Panc1 (cell line): ENCODE data around the gene LCE1F. TPM values are rescaled to one million over a fixed set of nuclear protein-coding genes. Genes with fewer than 3 reads are reported as not detected.

Experiments
- ATAC-seq: fragments of 200-7000 bp; cut with Tn5 transposase; 2 replicates; pipeline ENCODE4 v1.9.1; 2020; ENCODE audit warnings: mild to moderate bottlenecking, moderate library complexity
- BruUV-seq: library from RNA; stranded (reverse); fragments of 400-500 nt; replicated peaks from 2 replicates; lab custom pipeline; 2021; lab: Mats Ljungman, UMichigan
- CTCF ChIA-PET: fragments of 300-600 bp; sonication (Branson Sonifier 250); formaldehyde crosslinking; loops from one replicate; lab custom pipeline; 2022; ENCODE audit warnings: antibody characterized with exemption; lab: Charles Lee
- POLR2A ChIA-PET: fragments of 300-600 bp; sonication (Branson Sonifier 250); formaldehyde crosslinking; loops from one replicate; lab custom pipeline; 2022; ENCODE audit warnings: antibody characterized with exemption; lab: Charles Lee
- DNase-seq: peaks from one replicate; pipeline ENCODE4 v3.0.0-alpha.2; 2010; ENCODE audit warnings: low read depth, low spot score
- H3K27ac ChIP-seq: 2 replicates; pipeline ENCODE4 v1.5.1; 2011; ENCODE audit warnings: mild to moderate bottlenecking, low read length, inconsistent platforms
- H3K27me3 ChIP-seq: fragments of 200-500 bp; sonication (Bioruptor generic); 2 replicates; pipeline ENCODE4 v1.6.0; 2014; ENCODE audit warnings: low read length, inconsistent platforms; ENCODE audit not compliant: control insufficient read depth, insufficient read depth
- H3K36me3 ChIP-seq: fragments of 200-500 bp; sonication (Bioruptor generic); 2 replicates; pipeline ENCODE4 v1.5.1; 2014; ENCODE audit warnings: inconsistent platforms, mild to moderate bottlenecking, low read length, moderate library complexity; ENCODE audit not compliant: control insufficient read depth, insufficient read depth
- H3K4me1 ChIP-seq: 2 replicates; pipeline ENCODE4 v1.5.1; 2011; ENCODE audit warnings: inconsistent platforms, mild to moderate bottlenecking, low read length, moderate library complexity; ENCODE audit not compliant: control insufficient read depth, insufficient read depth
- H3K4me3 ChIP-seq, 2 experiments: 2 replicates each; pipeline ENCODE4 v1.5.1; 2011 to 2012; ENCODE audit warnings: low read depth in 2 of 2, low read length in 2 of 2, mild to moderate bottlenecking in 2 of 2, inconsistent platforms in 1 of 2, moderate library complexity in 1 of 2
- H3K9me3 ChIP-seq: fragments of 200-500 bp; sonication (Bioruptor generic); 2 replicates; pipeline ENCODE4 v1.5.1; 2014; ENCODE audit warnings: low read depth, mild to moderate bottlenecking, inconsistent platforms, low read length, moderate library complexity; ENCODE audit not compliant: control insufficient read depth, insufficient read depth
- POLR2AphosphoS5 ChIP-seq: IDR thresholded peaks from 2 replicates; pipeline ENCODE4 v1.6.1; 2012; ENCODE audit warnings: mild to moderate bottlenecking, low read depth, low read length, moderate library complexity
- SIN3A ChIP-seq: IDR thresholded peaks from 2 replicates; pipeline ENCODE4 v1.6.1; 2012; ENCODE audit warnings: low read depth, mild to moderate bottlenecking, low read length, moderate library complexity, borderline replicate concordance; ENCODE audit not compliant: insufficient read depth
- TCF7L2 ChIP-seq: IDR thresholded peaks from 2 replicates; pipeline ENCODE4 v1.6.1; 2011; ENCODE audit warnings: mild to moderate bottlenecking, low read depth, low read length, inconsistent platforms
- in situ Hi-C: cut with HindIII; loops from 2 replicates; pipeline ENCODE4 v1.10.0; 2016; ENCODE audit warnings: low sequenced_read_pairs, low pct_unique_long_range_greater_than_20kb
- intact Hi-C: fragments of 100-400 bp; cut with micrococcal nuclease; formaldehyde crosslinking; loops from one replicate; pipeline ENCODE4 v1.10.0; 2022; ENCODE audit not compliant: unreplicated experiment
- total RNA-seq: library from RNA; stranded (reverse); gene quantifications from one replicate; pipeline ENCODE4 v1.2.1, GENCODE V29; 2021; ENCODE audit not compliant: unreplicated experiment
- TF ChIP-seq, protein P1 (sequence below), 2 experiments: IDR thresholded peaks; 2 replicates each; pipeline ENCODE4 v1.6.1; 2011 to 2012; ENCODE audit warnings: low read depth in 2 of 2, control low read depth in 1 of 2, low read length in 1 of 2, mild to moderate bottlenecking in 1 of 2, moderate library complexity in 1 of 2; ENCODE audit not compliant: insufficient read depth in 1 of 2
- TF ChIP-seq, protein P2 (sequence below): fragments of 450-650 bp; IDR thresholded peaks from 2 replicates; pipeline ENCODE4 v1.5.1; 2017; ENCODE audit warnings: mild to moderate bottlenecking

The LCE1F gene
- total RNA-seq, 1 experiment from 2014 or later, result not detected

DNA sequence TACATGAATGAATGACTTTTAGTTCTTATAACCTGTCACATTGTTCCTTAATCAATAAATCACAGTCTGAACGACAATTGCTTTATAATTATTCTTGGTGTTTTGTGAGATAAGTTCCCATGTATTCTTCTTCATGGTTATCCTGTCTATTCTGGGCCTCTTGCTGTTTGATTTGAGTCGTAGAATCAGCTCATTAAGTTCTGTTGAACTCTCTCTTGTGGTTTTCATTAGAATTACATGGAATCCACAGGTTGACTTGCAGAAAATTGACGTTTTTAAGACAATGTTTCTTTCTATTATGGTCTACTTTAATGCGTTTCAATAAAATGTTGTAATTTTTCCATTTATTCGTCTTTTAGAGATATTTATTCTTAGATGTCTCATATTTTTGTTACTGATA lies 48.4 kb downstream of the LCE1F start:
- POLR2A ChIA-PET, result no interaction called here
- Histone ChIP-seq H3K4me3 (no peak overlapping the region), H3K27ac (no peak overlapping the region), H3K36me3 (no peaks in the 10 kb centered on the region), H3K9me3 (no peaks in the 10 kb centered on the region), H3K4me1 (no peaks in the 10 kb centered on the region), H3K27me3 (peaks cover 7% of the 10 kb centered on the region)
- CTCF ChIA-PET, result no interaction called here
- BruUV-seq, result no TSS peak
- no peak for TF ChIP-seq TCF7L2
- no peak for TF ChIP-seq POLR2AphosphoS5
- TF ChIP-seq, protein P1, sequence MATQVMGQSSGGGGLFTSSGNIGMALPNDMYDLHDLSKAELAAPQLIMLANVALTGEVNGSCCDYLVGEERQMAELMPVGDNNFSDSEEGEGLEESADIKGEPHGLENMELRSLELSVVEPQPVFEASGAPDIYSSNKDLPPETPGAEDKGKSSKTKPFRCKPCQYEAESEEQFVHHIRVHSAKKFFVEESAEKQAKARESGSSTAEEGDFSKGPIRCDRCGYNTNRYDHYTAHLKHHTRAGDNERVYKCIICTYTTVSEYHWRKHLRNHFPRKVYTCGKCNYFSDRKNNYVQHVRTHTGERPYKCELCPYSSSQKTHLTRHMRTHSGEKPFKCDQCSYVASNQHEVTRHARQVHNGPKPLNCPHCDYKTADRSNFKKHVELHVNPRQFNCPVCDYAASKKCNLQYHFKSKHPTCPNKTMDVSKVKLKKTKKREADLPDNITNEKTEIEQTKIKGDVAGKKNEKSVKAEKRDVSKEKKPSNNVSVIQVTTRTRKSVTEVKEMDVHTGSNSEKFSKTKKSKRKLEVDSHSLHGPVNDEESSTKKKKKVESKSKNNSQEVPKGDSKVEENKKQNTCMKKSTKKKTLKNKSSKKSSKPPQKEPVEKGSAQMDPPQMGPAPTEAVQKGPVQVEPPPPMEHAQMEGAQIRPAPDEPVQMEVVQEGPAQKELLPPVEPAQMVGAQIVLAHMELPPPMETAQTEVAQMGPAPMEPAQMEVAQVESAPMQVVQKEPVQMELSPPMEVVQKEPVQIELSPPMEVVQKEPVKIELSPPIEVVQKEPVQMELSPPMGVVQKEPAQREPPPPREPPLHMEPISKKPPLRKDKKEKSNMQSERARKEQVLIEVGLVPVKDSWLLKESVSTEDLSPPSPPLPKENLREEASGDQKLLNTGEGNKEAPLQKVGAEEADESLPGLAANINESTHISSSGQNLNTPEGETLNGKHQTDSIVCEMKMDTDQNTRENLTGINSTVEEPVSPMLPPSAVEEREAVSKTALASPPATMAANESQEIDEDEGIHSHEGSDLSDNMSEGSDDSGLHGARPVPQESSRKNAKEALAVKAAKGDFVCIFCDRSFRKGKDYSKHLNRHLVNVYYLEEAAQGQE (IDR thresholded peaks at IDR 0.05; ENCODE audit: insufficient read depth in 1 of 2, low read depth in 2 of 2, low read length in 1 of 2), result no peak
- TF ChIP-seq, protein P2, sequence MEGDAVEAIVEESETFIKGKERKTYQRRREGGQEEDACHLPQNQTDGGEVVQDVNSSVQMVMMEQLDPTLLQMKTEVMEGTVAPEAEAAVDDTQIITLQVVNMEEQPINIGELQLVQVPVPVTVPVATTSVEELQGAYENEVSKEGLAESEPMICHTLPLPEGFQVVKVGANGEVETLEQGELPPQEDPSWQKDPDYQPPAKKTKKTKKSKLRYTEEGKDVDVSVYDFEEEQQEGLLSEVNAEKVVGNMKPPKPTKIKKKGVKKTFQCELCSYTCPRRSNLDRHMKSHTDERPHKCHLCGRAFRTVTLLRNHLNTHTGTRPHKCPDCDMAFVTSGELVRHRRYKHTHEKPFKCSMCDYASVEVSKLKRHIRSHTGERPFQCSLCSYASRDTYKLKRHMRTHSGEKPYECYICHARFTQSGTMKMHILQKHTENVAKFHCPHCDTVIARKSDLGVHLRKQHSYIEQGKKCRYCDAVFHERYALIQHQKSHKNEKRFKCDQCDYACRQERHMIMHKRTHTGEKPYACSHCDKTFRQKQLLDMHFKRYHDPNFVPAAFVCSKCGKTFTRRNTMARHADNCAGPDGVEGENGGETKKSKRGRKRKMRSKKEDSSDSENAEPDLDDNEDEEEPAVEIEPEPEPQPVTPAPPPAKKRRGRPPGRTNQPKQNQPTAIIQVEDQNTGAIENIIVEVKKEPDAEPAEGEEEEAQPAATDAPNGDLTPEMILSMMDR, result no peak
- TF ChIP-seq SIN3A, result no peak
- ATAC-seq, result no peak
- DNase-seq, result no peak
- in situ Hi-C loops (no loop called here), intact Hi-C loops (no loop called here)

DNA sequence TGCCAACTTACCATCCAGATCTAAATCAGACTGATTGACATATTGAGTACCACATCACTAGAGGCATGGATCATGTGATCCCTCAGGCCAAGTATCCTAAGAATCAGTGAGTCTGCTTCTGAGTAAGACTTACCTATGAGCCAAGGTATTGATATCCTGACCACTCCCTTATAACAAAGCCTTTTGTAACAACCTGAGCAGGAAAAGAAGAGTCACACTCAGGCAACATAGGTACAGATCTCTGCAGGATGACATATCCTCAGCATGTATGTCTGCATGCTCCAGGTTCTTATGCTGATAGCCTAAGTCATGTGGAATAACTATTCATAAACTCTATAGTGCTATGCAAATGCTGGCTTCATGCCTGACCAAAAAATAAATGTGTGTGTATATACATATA lies 50.0 kb downstream of the LCE1F start:
- POLR2A ChIA-PET, result no interaction called here
- Histone ChIP-seq H3K27ac (no peak overlapping the region), H3K4me1 (no peaks in the 10 kb centered on the region), H3K36me3 (no peaks in the 10 kb centered on the region), H3K27me3 (peaks cover 14% of the 10 kb centered on the region), H3K9me3 (no peaks in the 10 kb centered on the region), H3K4me3 (no peak overlapping the region)
- BruUV-seq, result no TSS peak
- intact Hi-C loops (no loop called here), in situ Hi-C loops (no loop called here)
- CTCF ChIA-PET, result no interaction called here
- DNase-seq (no peak), ATAC-seq (no peak)
- TF ChIP-seq TCF7L2, result no peak
- TF ChIP-seq, protein P2, result no peak
- TF ChIP-seq SIN3A, result no peak
- TF ChIP-seq, protein P1 (IDR thresholded peaks at IDR 0.05; ENCODE audit: insufficient read depth in 1 of 2, low read depth in 2 of 2, low read length in 1 of 2), result no peak
- TF ChIP-seq POLR2AphosphoS5, result no peak

Other genes with a start within 250 kb of the LCE1F start
- not detected for gene LCE3E, start 208.4 kb upstream of the LCE1F start, total RNA-seq
- gene LCE3D, start 194.6 kb upstream of the LCE1F start, total RNA-seq, result not detected
- not detected for gene LCE3C, start 174.9 kb upstream of the LCE1F start, total RNA-seq
- not detected for gene LCE3B, start 161.3 kb upstream of the LCE1F start, total RNA-seq
- not detected for gene LCE3A, start 152.0 kb upstream of the LCE1F start, total RNA-seq
- gene LCE2D, start 111.8 kb upstream of the LCE1F start, total RNA-seq, result not detected
- not detected for gene LCE2C, start 99.9 kb upstream of the LCE1F start, total RNA-seq
- gene LCE2B, start 89.0 kb upstream of the LCE1F start, total RNA-seq, result not detected
- not detected for gene LCE2A, start 76.8 kb upstream of the LCE1F start, total RNA-seq
- gene LCE4A, start 67.0 kb upstream of the LCE1F start, total RNA-seq, result not detected
- not detected for gene KPRP, start 17.1 kb upstream of the LCE1F start, total RNA-seq
- not detected for gene LCE1E, start 11.1 kb downstream of the LCE1F start, total RNA-seq
- gene LCE1D, start 21.6 kb downstream of the LCE1F start, total RNA-seq, result not detected
- gene LCE1C, start 31.5 kb downstream of the LCE1F start, total RNA-seq, result not detected
- gene LCE1B, start 36.8 kb downstream of the LCE1F start, total RNA-seq, result not detected
- gene LCE1A, start 52.3 kb downstream of the LCE1F start, total RNA-seq, result not detected
- not detected for gene LCE6A, start 67.7 kb downstream of the LCE1F start, total RNA-seq
- gene LCE7A, start 84.9 kb downstream of the LCE1F start, total RNA-seq, result not detected
- not detected for gene SMCP, start 103.2 kb downstream of the LCE1F start, total RNA-seq
- gene IVL, start 133.4 kb downstream of the LCE1F start, total RNA-seq, result not detected
- gene SPRR5, start 172.1 kb downstream of the LCE1F start, total RNA-seq, result not detected
- gene SPRR4, start 195.5 kb downstream of the LCE1F start, total RNA-seq, result not detected
- not detected for gene SPRR1A, start 208.9 kb downstream of the LCE1F start, total RNA-seq
- not detected for gene SPRR3, start 226.6 kb downstream of the LCE1F start, total RNA-seq